Suprapubic skin (tissue), 4 donors: ENCODE results near the gene AIRE. TPM values are rescaled to one million over a fixed set of nuclear protein-coding genes. Genes with fewer than 3 reads are reported as not detected.

Source experiments
- DNase-seq, 2 donors: peaks; one replicate each; pipeline ENCODE4 v3.0.0-alpha.2; 2019; ENCODE audit warnings: low spot score in 2 of 2
- H3K27ac ChIP-seq: fragments of 200-600 bp; sonication (generic); one replicate; pipeline ENCODE4 v1.5.1; 2019
- H3K27me3 ChIP-seq: fragments of 200-600 bp; sonication (generic); one replicate; pipeline ENCODE4 v1.5.1; 2019
- H3K36me3 ChIP-seq: fragments of 200-600 bp; sonication (generic); one replicate; pipeline ENCODE4 v1.5.1; 2019
- H3K4me1 ChIP-seq: fragments of 200-600 bp; sonication (generic); one replicate; pipeline ENCODE4 v1.5.1; 2019
- H3K4me3 ChIP-seq: fragments of 200-600 bp; sonication (generic); one replicate; pipeline ENCODE4 v1.5.1; 2019; ENCODE audit warnings: mild to moderate bottlenecking
- H3K9me3 ChIP-seq: fragments of 200-600 bp; sonication (generic); one replicate; pipeline ENCODE4 v1.5.1; 2019
- EP300 ChIP-seq: sonication (generic); formaldehyde crosslinking; IDR thresholded peaks from one replicate; pipeline ENCODE4 v1.6.1; 2017; ENCODE audit warnings: antibody characterized with exemption
- POLR2A ChIP-seq, 2 donors: fragments of 450-650 bp; IDR thresholded peaks; one replicate each; pipeline ENCODE4 v1.6.1; 2017; ENCODE audit warnings: antibody characterized with exemption in 2 of 2, mild to moderate bottlenecking in 2 of 2, moderate library complexity in 2 of 2
- POLR2AphosphoS5 ChIP-seq, 3 donors: sonication (generic); formaldehyde crosslinking; IDR thresholded peaks; one replicate each; pipeline ENCODE4 v1.6.1; 2017; ENCODE audit warnings: antibody characterized with exemption in 3 of 3
- WGBS: methylation state at CpG from one replicate; pipeline ENCODE4 v1.1.5; 2018; 5-methylcytosine and 5-hydroxymethylcytosine counted together
- total RNA-seq, 4 donors: library from RNA; depleted of rRNA; stranded (reverse); fragments of >200 nt; gene quantifications; one replicate each; pipeline ENCODE4 v1.1.0, GENCODE V29; 2016
- TF ChIP-seq, protein P1 (sequence below), 2 donors: fragments of 200-600 bp in 1 of 2; fragments of 450-650 bp in 1 of 2; sonication (generic) in 1 of 2; IDR thresholded peaks; one replicate each; pipeline ENCODE4 v1.5.1; 2016 to 2019; ENCODE audit warnings: antibody characterized with exemption in 2 of 2, mild to moderate bottlenecking in 1 of 2, moderate library complexity in 1 of 2

The AIRE gene
- total RNA-seq, 4 donors from 2014 or later, result not detected

DNA sequence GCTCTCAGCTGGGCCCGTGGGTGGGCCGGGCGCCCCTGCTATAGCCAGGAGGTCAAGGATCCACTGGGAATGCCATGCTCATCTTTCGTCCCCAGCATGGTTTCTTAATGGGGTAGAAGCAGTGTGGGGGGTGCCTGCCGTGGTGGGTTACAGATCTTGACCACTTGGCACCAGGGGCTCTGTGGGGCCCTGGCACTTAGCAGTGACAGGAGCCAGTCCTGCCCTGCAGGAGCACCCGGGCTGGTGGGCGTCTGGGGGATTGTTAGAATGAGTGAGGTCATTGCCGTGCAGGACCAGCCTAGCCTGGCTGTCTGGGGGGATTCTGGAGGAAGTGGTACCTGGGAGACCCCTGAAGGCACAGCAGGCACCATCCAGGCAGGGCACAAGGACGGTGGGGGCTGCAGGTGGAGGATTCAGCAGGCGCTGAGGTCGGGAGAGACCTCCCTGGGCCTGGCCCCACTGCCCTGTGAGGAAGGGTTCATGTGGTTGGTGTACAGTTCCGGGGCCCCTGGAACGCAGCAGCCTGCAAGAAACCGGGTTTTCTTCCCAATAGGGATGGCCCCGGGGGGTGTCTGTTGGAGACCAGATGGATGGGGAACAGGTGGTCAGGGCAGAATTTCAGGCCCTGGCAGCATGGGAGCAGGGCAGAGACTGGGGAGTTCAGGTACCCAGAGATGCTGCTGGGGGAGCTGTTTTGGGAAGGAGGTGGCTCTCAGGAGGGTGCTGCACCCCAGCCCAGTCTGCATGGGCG is 4.8 kb downstream of the AIRE start:
- TF ChIP-seq POLR2AphosphoS5 (IDR thresholded peaks at IDR 0.05) (no peak), POLR2A (IDR thresholded peaks at IDR 0.05) (no peak), EP300 (no peak)
- TF ChIP-seq, protein P1, sequence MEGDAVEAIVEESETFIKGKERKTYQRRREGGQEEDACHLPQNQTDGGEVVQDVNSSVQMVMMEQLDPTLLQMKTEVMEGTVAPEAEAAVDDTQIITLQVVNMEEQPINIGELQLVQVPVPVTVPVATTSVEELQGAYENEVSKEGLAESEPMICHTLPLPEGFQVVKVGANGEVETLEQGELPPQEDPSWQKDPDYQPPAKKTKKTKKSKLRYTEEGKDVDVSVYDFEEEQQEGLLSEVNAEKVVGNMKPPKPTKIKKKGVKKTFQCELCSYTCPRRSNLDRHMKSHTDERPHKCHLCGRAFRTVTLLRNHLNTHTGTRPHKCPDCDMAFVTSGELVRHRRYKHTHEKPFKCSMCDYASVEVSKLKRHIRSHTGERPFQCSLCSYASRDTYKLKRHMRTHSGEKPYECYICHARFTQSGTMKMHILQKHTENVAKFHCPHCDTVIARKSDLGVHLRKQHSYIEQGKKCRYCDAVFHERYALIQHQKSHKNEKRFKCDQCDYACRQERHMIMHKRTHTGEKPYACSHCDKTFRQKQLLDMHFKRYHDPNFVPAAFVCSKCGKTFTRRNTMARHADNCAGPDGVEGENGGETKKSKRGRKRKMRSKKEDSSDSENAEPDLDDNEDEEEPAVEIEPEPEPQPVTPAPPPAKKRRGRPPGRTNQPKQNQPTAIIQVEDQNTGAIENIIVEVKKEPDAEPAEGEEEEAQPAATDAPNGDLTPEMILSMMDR (IDR thresholded peaks at IDR 0.05), result no peak
- Histone ChIP-seq H3K27ac (no peak overlapping the region), H3K9me3 (no peaks in the 10 kb centered on the region), H3K4me1 (peaks cover 20% of the 10 kb centered on the region), H3K4me3 (no peak overlapping the region), H3K36me3 (no peaks in the 10 kb centered on the region), H3K27me3 (peaks cover 31% of the 10 kb centered on the region)
- no peak for DNase-seq
- WGBS, result 87% methylated on average over 10 of the region's 16 CpGs

DNA sequence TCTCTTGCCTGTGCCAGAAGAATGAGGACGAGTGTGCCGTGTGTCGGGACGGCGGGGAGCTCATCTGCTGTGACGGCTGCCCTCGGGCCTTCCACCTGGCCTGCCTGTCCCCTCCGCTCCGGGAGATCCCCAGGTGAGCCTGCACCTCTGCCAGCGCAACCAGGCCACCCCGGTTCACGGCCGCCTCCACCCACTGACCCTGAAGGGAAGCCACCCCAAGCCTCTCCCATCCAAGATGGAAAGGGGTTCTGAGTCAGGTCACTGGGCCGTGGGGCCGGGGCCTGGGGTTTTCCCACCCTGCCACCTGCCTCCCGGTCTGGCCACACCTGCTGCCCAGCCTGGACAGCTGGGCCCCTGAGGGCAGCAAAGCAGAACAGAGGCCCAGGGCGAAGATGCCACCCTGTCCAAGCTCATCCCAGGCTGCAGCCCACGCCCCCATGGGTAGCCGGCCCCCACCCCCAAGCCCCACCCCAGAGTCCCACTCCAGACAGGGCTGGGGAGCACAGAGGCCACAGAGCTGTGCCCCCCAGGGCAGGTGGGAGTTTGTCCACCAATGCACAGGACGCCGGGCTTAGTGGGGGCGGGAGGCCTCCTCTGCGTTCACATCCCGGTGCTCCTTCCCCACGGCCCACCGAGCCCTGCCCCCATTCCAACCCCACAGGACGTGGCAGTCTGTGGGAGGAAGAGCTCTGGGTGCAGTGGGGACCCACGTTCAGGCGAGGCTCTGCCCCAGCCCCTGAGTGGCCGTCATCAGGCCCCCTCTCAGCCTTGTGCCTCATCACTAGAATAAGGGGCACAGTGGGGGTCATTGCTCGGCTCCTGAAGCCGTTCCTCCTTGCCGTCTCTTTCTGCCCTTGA is 5.6 kb downstream of the AIRE start:
- no peaks in the 10 kb centered on the region for H3K9me3 ChIP-seq
- H3K4me1 ChIP-seq, result peaks cover 14% of the 10 kb centered on the region
- H3K27ac ChIP-seq, result no peak overlapping the region
- no peak for DNase-seq
- no peaks in the 10 kb centered on the region for H3K36me3 ChIP-seq
- no peak for TF ChIP-seq POLR2AphosphoS5 (IDR thresholded peaks at IDR 0.05)
- TF ChIP-seq EP300, result no peak
- TF ChIP-seq POLR2A (IDR thresholded peaks at IDR 0.05), result no peak
- TF ChIP-seq, protein P1 (IDR thresholded peaks at IDR 0.05), result no peak
- 74% methylated on average over 12 of the region's 33 CpGs for WGBS
- peaks cover 23% of the 10 kb centered on the region for H3K27me3 ChIP-seq
- H3K4me3 ChIP-seq, result no peak overlapping the region

DNA sequence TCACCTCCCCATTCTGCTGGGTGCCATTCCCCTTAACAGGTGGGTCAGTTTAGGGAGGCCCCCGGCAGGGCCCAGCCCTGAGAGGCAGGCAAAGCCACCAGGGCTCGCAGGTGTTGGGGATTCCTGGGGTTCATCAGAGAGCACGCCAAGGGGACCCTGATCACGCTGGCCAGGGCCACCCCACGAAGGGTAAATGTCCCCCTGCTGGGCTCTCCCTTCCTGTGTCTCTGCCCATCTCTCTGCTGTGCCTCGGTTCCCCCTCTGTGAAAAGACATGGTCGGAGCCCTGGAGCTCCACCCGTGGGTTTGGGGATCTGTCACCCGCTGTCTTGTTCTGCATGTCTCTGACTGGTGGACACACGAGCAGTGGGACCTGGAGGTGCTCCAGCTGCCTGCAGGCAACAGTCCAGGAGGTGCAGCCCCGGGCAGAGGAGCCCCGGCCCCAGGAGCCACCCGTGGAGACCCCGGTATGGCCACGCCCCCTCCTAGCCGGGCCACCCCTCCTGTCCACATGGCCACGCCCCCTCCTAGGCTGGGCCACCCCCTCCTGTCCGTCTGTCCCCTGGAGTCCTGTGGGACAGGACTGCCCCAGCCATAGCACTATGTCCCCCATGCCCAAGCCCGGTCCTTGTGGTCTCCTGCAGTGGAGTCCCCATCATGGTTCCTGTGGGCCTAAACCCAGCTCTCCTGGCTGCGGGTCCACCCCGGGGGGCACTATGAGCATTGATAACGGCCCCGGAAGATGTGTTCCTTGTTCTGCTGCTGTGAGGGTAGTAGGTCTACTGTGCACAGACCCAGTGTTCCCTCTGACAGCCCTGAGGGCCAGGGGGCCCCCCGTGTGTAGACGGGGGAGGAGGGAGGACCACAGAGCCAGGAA is 6.5 kb downstream of the AIRE start:
- H3K36me3 ChIP-seq, result no peaks in the 10 kb centered on the region
- no peaks in the 10 kb centered on the region for H3K9me3 ChIP-seq
- peaks cover 15% of the 10 kb centered on the region for H3K4me1 ChIP-seq
- no peak overlapping the region for H3K4me3 ChIP-seq
- TF ChIP-seq, protein P1 (IDR thresholded peaks at IDR 0.05), result no peak
- TF ChIP-seq EP300 (no peak), POLR2A (IDR thresholded peaks at IDR 0.05) (no peak), POLR2AphosphoS5 (IDR thresholded peaks at IDR 0.05) (no peak)
- DNase-seq, result no peak
- 76% methylated on average over 12 of the region's 25 CpGs for WGBS
- H3K27me3 ChIP-seq, result peaks cover 14% of the 10 kb centered on the region
- H3K27ac ChIP-seq, result no peak overlapping the region

DNA sequence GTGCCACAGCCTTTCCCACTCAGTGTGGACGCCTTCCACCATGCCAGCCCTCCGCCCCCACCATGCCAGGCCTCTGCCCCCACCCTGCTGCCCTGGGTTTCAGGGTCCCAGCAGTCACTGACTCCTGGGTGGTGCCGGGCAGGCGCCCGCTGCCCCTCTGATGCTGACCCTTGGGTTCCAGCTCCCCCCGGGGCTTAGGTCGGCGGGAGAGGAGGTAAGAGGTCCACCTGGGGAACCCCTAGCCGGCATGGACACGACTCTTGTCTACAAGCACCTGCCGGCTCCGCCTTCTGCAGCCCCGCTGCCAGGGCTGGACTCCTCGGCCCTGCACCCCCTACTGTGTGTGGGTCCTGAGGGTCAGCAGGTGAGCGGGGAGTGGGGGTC is 7.1 kb downstream of the AIRE start:
- no peak for DNase-seq
- no peak overlapping the region for H3K4me3 ChIP-seq
- no peaks in the 10 kb centered on the region for H3K36me3 ChIP-seq
- peaks cover 9% of the 10 kb centered on the region for H3K27me3 ChIP-seq
- TF ChIP-seq, protein P1 (IDR thresholded peaks at IDR 0.05), result no peak
- TF ChIP-seq POLR2AphosphoS5 (IDR thresholded peaks at IDR 0.05) (no peak), POLR2A (IDR thresholded peaks at IDR 0.05) (no peak)
- no peak overlapping the region for H3K27ac ChIP-seq
- whole genome bisulfite sequencing, result 84% methylated on average over 6 of the region's 15 CpGs
- no peaks in the 10 kb centered on the region for H3K9me3 ChIP-seq
- peaks cover 21% of the 10 kb centered on the region for H3K4me1 ChIP-seq
